ENCODE results near the gene ANKRD60.

GRCh38 chr20:58245931-58246330, 17.5 kb upstream of the ANKRD60 start:
- TF ChIP-seq CTCF (IDR thresholded peaks at IDR 0.05; ENCODE audit: borderline replicate concordance, extremely low read depth, low read length, poor library complexity, severe bottlenecking), result no peak
- no peak for TF ChIP-seq EZH2 (IDR thresholded peaks at IDR 0.05; ENCODE audit: borderline replicate concordance, low read depth, low read length, severe bottlenecking)
